Brain microvascular endothelial cell (primary cell): ENCODE measurements around the gene CIART.
"Not testable (repeated sequence)": the region's sequence is repeated elsewhere in the genome, so short reads cannot be mapped to it uniquely, and the experiment has no call there.

Experiments used
- DNase-seq: peaks from one replicate; pipeline ENCODE4 v3.0.0-alpha.2; 2020
- H3K27ac ChIP-seq: fragments of 250-450 bp; sonication (Bioruptor Pico); 2 replicates; pipeline ENCODE4 v1.5.1; 2020; ENCODE audit warnings: mild to moderate bottlenecking, moderate library complexity
- H3K27me3 ChIP-seq: fragments of 250-450 bp; sonication (Bioruptor Pico); replicated peaks from 2 replicates; pipeline ENCODE4 v1.5.1; 2020; ENCODE audit warnings: mild to moderate bottlenecking
- H3K36me3 ChIP-seq: fragments of 250-450 bp; sonication (Bioruptor Pico); replicated peaks from 2 replicates; pipeline ENCODE4 v1.5.1; 2020; ENCODE audit warnings: mild to moderate bottlenecking
- H3K4me3 ChIP-seq: 2 replicates; pipeline ENCODE4 v1.5.1; 2011; ENCODE audit warnings: low read depth, mild to moderate bottlenecking, control low read depth, low read length, moderate library complexity
- CTCF ChIP-seq: IDR thresholded peaks from 2 replicates; pipeline ENCODE4 v1.5.1; 2011; ENCODE audit warnings: low read depth, mild to moderate bottlenecking, moderate library complexity, low read length, control low read depth, inconsistent platforms; ENCODE audit errors: missing control alignments
- in situ Hi-C: cut with HindIII; loops from 2 replicates; pipeline ENCODE4 v1.10.0; 2017; ENCODE audit warnings: low sequenced_read_pairs, low pct_ligation_motif_present

CIART gene

GRCh38 chr1:150281758-150282557 lies at the start of gene CIART:
Gene CIART (plus strand): TSS chr1:150282554. CDS start chr1:150283268, 714 bp downstream.
- H3K4me3 ChIP-seq, result peak within 1 kb of the TSS; percentile 61
- DNase-seq, result peak; percentile 97
- H3K36me3 ChIP-seq, result peaks cover 3% of the 10 kb centered on the region
- H3K27me3 ChIP-seq, result no peaks in the 10 kb centered on the region
- no peak for TF ChIP-seq CTCF
- peak within 1 kb of the TSS; percentile 21 for H3K27ac ChIP-seq
- in situ Hi-C loops, result no loop called here

GRCh38 chr1:150232921-150233320 lies 49.4 kb upstream of the CIART start:
- DNase-seq, H3K27me3 ChIP-seq, H3K4me3 ChIP-seq, H3K27ac ChIP-seq, H3K36me3 ChIP-seq, in situ Hi-C loops: not testable (repeated sequence)

GRCh38 chr1:150233359-150234308 lies 48.7 kb upstream of the CIART start:
- in situ Hi-C loops, result no loop called here
- Histone ChIP-seq H3K4me3 (peak overlapping the region; percentile 67), H3K27ac (peak overlapping the region; percentile 57), H3K27me3 (no peaks in the 10 kb centered on the region), H3K36me3 (peaks cover 5% of the 10 kb centered on the region)
- no peak for DNase-seq
- TF ChIP-seq CTCF, result no peak

GRCh38 chr1:150234309-150234565 lies 48.1 kb upstream of the CIART start:
- peak overlapping the region; percentile 67 for H3K4me3 ChIP-seq
- peaks cover 5% of the 10 kb centered on the region for H3K36me3 ChIP-seq
- DNase-seq, result no peak
- peak overlapping the region; percentile 57 for H3K27ac ChIP-seq
- no peaks in the 10 kb centered on the region for H3K27me3 ChIP-seq
- in situ Hi-C loops, result no loop called here
- no peak for TF ChIP-seq CTCF

- peak; percentile 70 for DNase-seq
- Histone ChIP-seq H3K4me3 (peak overlapping the region; percentile 67), H3K36me3 (no peaks in the 10 kb centered on the region), H3K27me3 (no peaks in the 10 kb centered on the region), H3K27ac (peak overlapping the region; percentile 57)
- in situ Hi-C loops, result no loop called here
- TF ChIP-seq CTCF, result no peak
Measured at GRCh38 chr1:150234566-150235293, 47.6 kb upstream of the CIART start.
